IgD-negative memory B cell (primary cell): ENCODE results near the gene CTSC. TPM values are rescaled to one million over a fixed set of nuclear protein-coding genes. Genes with fewer than 3 reads are reported as not detected.

Source experiments
- H3K27ac Mint-ChIP-seq, 3 donors: one replicate each; pipeline ENCODE4 v1.8.0; 2020 to 2022; ENCODE audit warnings: mild to moderate bottlenecking in 3 of 3, mixed read lengths in 3 of 3, moderate library complexity in 1 of 3
- H3K27me3 Mint-ChIP-seq: one replicate; pipeline ENCODE4 v1.8.0; 2021; ENCODE audit warnings: mixed read lengths
- H3K36me3 Mint-ChIP-seq: one replicate; pipeline ENCODE4 v1.8.0; 2020; ENCODE audit warnings: mild to moderate bottlenecking, mixed read lengths
- H3K4me1 Mint-ChIP-seq, 3 donors: one replicate each; pipeline ENCODE4 v1.8.0; 2020 to 2022; ENCODE audit warnings: mixed read lengths in 3 of 3, mild to moderate bottlenecking in 1 of 3
- H3K4me3 Mint-ChIP-seq, 4 donors: one replicate each; pipeline ENCODE4 v1.8.0; 2020 to 2022; ENCODE audit warnings: mild to moderate bottlenecking in 4 of 4, mixed read lengths in 4 of 4, moderate library complexity in 3 of 4
- H3K9me3 Mint-ChIP-seq, 3 donors: one replicate each; pipeline ENCODE4 v1.8.0; 2020 to 2021; ENCODE audit warnings: mixed read lengths in 3 of 3, mild to moderate bottlenecking in 1 of 3
- polyA plus RNA-seq: library from polyadenylated mRNA; unstranded; fragments of 300-500 nt; fragmentation: Illumina TruSeq; gene quantifications from one replicate; pipeline ENCODE4 v1.2.3, GENCODE V29; 2021

CTSC gene
- polyA plus RNA-seq, 1 donor from 2014 or later, result 58.6 TPM

- Mint-ChIP-seq H3K27ac (no peak overlapping the region), H3K27me3 (no peaks in the 10 kb centered on the region), H3K36me3 (peaks cover 19% of the 10 kb centered on the region), H3K4me3 (no peak overlapping the region), H3K4me1 (peaks cover 3 to 12% (median 9%) of the 10 kb centered on the region in 3 donors), H3K9me3 (no peaks in the 10 kb centered on the region)
Observed at GRCh38 chr11:88317536-88317935, 20.0 kb downstream of the CTSC start.

- Mint-ChIP-seq H3K9me3 (no peaks in the 10 kb centered on the region), H3K36me3 (peaks cover 8% of the 10 kb centered on the region), H3K27me3 (no peaks in the 10 kb centered on the region), H3K4me3 (no peak overlapping the region), H3K27ac (no peak overlapping the region), H3K4me1 (peaks cover 3 to 5% (median 5%) of the 10 kb centered on the region in 3 donors)
Observed at GRCh38 chr11:88315981-88316441, 21.5 kb downstream of the CTSC start.

- H3K4me3 Mint-ChIP-seq, result no peak overlapping the region
- no peak overlapping the region for H3K27ac Mint-ChIP-seq
- no peaks in the 10 kb centered on the region for H3K9me3 Mint-ChIP-seq
- H3K27me3 Mint-ChIP-seq, result no peaks in the 10 kb centered on the region
- H3K4me1 Mint-ChIP-seq, result peaks cover under 1 to 1% (median under 1%) of the 10 kb centered on the region in 3 donors
- peaks cover 8% of the 10 kb centered on the region for H3K36me3 Mint-ChIP-seq
Observed at GRCh38 chr11:88315015-88315414, 22.5 kb downstream of the CTSC start.

- Mint-ChIP-seq H3K27me3 (no peaks in the 10 kb centered on the region), H3K36me3 (peaks cover 8% of the 10 kb centered on the region), H3K9me3 (no peaks in the 10 kb centered on the region), H3K27ac (no peak overlapping the region), H3K4me1 (peaks cover 0 to 1% (median 0%) of the 10 kb centered on the region in 3 donors), H3K4me3 (no peak overlapping the region)
Observed at GRCh38 chr11:88313441-88313840, 24.1 kb downstream of the CTSC start.

- Mint-ChIP-seq H3K27me3 (no peaks in the 10 kb centered on the region), H3K36me3 (peaks cover 6% of the 10 kb centered on the region), H3K27ac (peak overlapping the region in 1 of 3 donors; percentile 87), H3K4me1 (peaks cover 0 to 4% (median 3%) of the 10 kb centered on the region in 3 donors), H3K4me3 (no peak overlapping the region), H3K9me3 (no peaks in the 10 kb centered on the region)
Observed at GRCh38 chr11:88312628-88313027, 24.9 kb downstream of the CTSC start.

- Mint-ChIP-seq H3K36me3 (peaks cover 8% of the 10 kb centered on the region), H3K27me3 (no peaks in the 10 kb centered on the region), H3K4me1 (peaks cover 0 to 6% (median 5%) of the 10 kb centered on the region in 3 donors), H3K27ac (no peak overlapping the region), H3K4me3 (no peak overlapping the region), H3K9me3 (no peaks in the 10 kb centered on the region)
Observed at GRCh38 chr11:88310246-88310645, 27.3 kb downstream of the CTSC start.

- Mint-ChIP-seq H3K27me3 (no peaks in the 10 kb centered on the region), H3K4me1 (peaks cover 2 to 10% (median 6%) of the 10 kb centered on the region in 3 donors), H3K9me3 (no peaks in the 10 kb centered on the region), H3K36me3 (peaks cover 8% of the 10 kb centered on the region), H3K27ac (no peak overlapping the region), H3K4me3 (no peak overlapping the region)
Observed at GRCh38 chr11:88308576-88308975, 29.0 kb downstream of the CTSC start.

GRCh38 chr11:88307749-88308425 lies 29.6 kb downstream of the CTSC start:
- H3K9me3 Mint-ChIP-seq, result no peaks in the 10 kb centered on the region
- no peak overlapping the region for H3K27ac Mint-ChIP-seq
- H3K4me1 Mint-ChIP-seq, result peaks cover 4 to 13% (median 6%) of the 10 kb centered on the region in 3 donors
- no peaks in the 10 kb centered on the region for H3K27me3 Mint-ChIP-seq
- H3K36me3 Mint-ChIP-seq, result peaks cover 8% of the 10 kb centered on the region
- H3K4me3 Mint-ChIP-seq, result no peak overlapping the region

GRCh38 chr11:88306785-88307184 lies 30.8 kb downstream of the CTSC start:
- H3K36me3 Mint-ChIP-seq, result peaks cover 8% of the 10 kb centered on the region
- no peaks in the 10 kb centered on the region for H3K9me3 Mint-ChIP-seq
- peaks cover 12 to 20% (median 13%) of the 10 kb centered on the region in 3 donors for H3K4me1 Mint-ChIP-seq
- no peak overlapping the region for H3K4me3 Mint-ChIP-seq
- no peaks in the 10 kb centered on the region for H3K27me3 Mint-ChIP-seq
- H3K27ac Mint-ChIP-seq, result no peak overlapping the region

GRCh38 chr11:88305430-88305829 lies 32.1 kb downstream of the CTSC start:
- no peaks in the 10 kb centered on the region for H3K27me3 Mint-ChIP-seq
- H3K36me3 Mint-ChIP-seq, result peaks cover 8% of the 10 kb centered on the region
- peaks cover 17 to 30% (median 24%) of the 10 kb centered on the region in 3 donors for H3K4me1 Mint-ChIP-seq
- no peak overlapping the region for H3K4me3 Mint-ChIP-seq
- no peaks in the 10 kb centered on the region for H3K9me3 Mint-ChIP-seq
- no peak overlapping the region for H3K27ac Mint-ChIP-seq

GRCh38 chr11:88304352-88304751 lies 33.2 kb downstream of the CTSC start:
- no peaks in the 10 kb centered on the region for H3K9me3 Mint-ChIP-seq
- H3K4me3 Mint-ChIP-seq, result no peak overlapping the region
- peaks cover 8% of the 10 kb centered on the region for H3K36me3 Mint-ChIP-seq
- no peaks in the 10 kb centered on the region for H3K27me3 Mint-ChIP-seq
- H3K27ac Mint-ChIP-seq, result no peak overlapping the region
- H3K4me1 Mint-ChIP-seq, result peaks cover 17 to 30% (median 24%) of the 10 kb centered on the region in 3 donors

GRCh38 chr11:88303037-88303436 lies 34.5 kb downstream of the CTSC start:
- no peaks in the 10 kb centered on the region for H3K27me3 Mint-ChIP-seq
- no peak overlapping the region for H3K4me3 Mint-ChIP-seq
- no peaks in the 10 kb centered on the region for H3K9me3 Mint-ChIP-seq
- H3K36me3 Mint-ChIP-seq, result peaks cover 8% of the 10 kb centered on the region
- peaks cover 17 to 32% (median 24%) of the 10 kb centered on the region in 3 donors for H3K4me1 Mint-ChIP-seq
- peak overlapping the region in 1 of 3 donors; percentile 76 for H3K27ac Mint-ChIP-seq

- Mint-ChIP-seq H3K27ac (peak overlapping the region; percentile 84 to 94 (median 89)), H3K9me3 (no peaks in the 10 kb centered on the region), H3K4me3 (peak overlapping the region; percentile 57 to 86 (median 80)), H3K27me3 (no peaks in the 10 kb centered on the region), H3K36me3 (peaks cover 8% of the 10 kb centered on the region), H3K4me1 (peaks cover 14 to 31% (median 24%) of the 10 kb centered on the region in 3 donors)
Observed at GRCh38 chr11:88301488-88302140, 35.9 kb downstream of the CTSC start.

- Mint-ChIP-seq H3K9me3 (no peaks in the 10 kb centered on the region), H3K4me3 (peak overlapping the region; percentile 57 to 86 (median 80)), H3K27me3 (no peaks in the 10 kb centered on the region), H3K4me1 (peaks cover 14 to 31% (median 24%) of the 10 kb centered on the region in 3 donors), H3K36me3 (peaks cover 6% of the 10 kb centered on the region), H3K27ac (peak overlapping the region; percentile 84 to 94 (median 89))
Observed at GRCh38 chr11:88300888-88301487, 36.5 kb downstream of the CTSC start.

GRCh38 chr11:88297863-88298262 lies 39.7 kb downstream of the CTSC start:
- Mint-ChIP-seq H3K27ac (peak overlapping the region in 1 of 3 donors; percentile 41), H3K27me3 (no peaks in the 10 kb centered on the region), H3K4me3 (no peak overlapping the region), H3K4me1 (peaks cover 14 to 22% (median 19%) of the 10 kb centered on the region in 3 donors), H3K36me3 (peaks cover 11% of the 10 kb centered on the region), H3K9me3 (no peaks in the 10 kb centered on the region)
